DMS153 treated with DMSO at 0.1 percent for 48 hours (cell line): ENCODE data around the gene TCIRG1.
A peak's percentile ranks its signal among the peaks of the same experiment; 100 is the strongest.
"Not testable (repeated sequence)": the region's sequence is repeated elsewhere in the genome, so short reads cannot be mapped to it uniquely, and the experiment has no call there.

ENCODE experiments used
- DNase-seq: peaks from one replicate; lab custom pipeline; 2025; ENCODE audit not compliant: unreplicated experiment; lab: John Stamatoyannopoulos, UW

Gene TCIRG1

DNA sequence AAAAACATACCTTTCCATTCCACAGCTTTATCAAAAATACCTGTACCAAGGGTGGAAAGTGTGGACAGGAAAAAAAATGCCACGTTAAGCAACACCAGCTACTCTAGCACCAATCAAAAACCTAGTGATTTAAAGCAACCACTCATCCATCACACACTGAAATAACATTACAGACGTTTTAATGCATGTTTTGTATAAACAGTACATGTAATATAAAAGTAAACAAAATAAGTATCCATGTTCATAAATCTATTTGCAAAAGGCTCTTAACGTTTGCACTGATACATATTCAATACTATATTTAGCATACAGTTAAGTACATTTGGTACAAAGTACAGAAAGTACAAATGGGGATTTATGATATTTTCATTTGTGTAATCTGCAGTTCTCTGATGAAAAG, 43.7 kb downstream of the TCIRG1 start:
- no peak for DNase-seq

DNA sequence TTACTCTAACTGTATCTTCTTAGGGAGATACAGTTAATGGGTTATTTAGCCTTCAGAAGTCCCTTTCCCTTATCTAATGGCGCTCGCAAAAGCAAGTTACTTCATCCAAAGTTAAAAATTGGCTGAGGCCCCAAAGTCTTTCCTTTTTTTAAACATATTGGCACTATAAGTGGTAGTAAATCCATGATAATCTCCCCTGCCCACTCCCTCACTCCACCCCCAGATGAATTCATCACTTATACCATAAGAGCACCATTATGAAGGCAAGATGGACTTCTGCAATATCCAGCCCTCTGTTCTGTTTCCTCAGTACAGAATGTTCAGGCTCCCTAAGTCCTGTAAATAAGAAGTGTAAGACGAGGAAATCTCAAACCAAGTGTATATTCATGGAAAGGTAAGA, 44.7 kb downstream of the TCIRG1 start:
- no peak for DNase-seq

DNA sequence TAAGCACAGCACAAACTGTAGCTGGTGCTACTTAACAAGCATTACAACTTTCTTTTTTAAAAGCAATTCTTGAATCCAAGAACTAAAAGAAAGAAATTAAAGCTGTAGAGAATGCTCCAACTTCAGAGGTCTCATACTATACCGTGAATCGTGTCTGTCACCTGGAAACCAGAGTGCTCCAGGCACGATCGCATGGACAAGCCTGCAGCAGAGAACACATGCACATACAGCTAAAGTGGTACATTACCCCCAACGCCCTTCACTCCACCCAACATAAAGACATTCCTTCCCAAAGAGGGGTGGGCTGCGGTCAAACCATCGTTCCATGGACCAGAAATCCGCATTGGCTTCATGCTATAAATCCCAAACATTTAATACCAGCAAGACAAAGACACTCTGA, 50.9 kb downstream of the TCIRG1 start:
- DNase-seq, result no peak

DNA sequence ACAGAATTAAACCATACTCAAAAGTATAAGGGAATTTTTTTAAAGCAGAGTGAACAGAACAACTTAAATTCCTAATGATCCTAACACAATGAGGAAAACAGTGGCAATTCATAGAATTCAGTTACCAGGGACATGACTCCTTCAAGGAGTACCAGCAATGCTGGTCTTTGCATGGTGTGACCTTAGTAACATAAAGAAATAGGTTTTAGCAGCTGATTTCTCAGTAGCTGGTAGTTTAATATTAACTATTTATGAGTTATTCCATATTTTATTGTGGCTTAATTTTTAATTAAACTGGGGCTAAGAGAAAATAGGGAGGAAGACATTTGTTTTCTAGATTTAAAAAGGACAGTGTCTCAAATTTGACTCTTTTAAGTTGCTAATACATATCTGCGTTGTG, 51.5 kb downstream of the TCIRG1 start:
- DNase-seq, result no peak

DNA sequence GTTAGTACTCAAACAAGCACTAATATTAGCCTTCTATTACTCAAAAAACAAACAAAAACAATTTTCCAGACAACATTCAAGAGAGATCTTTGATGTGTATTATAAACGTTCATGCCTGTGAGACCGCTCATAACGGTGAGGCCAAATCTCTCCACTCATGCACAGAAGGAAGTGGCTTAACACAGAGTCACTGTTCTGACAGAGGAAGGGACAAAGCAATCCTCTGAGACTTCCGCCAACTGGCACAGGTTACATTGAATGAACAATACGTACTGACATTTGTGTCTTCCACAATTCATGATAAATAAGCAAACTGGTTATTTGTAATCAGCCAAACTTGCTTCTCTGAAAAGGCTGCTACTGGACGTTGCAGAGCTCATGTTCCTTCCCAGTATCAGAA, 51.9 kb downstream of the TCIRG1 start:
- DNase-seq, result no peak

DNA sequence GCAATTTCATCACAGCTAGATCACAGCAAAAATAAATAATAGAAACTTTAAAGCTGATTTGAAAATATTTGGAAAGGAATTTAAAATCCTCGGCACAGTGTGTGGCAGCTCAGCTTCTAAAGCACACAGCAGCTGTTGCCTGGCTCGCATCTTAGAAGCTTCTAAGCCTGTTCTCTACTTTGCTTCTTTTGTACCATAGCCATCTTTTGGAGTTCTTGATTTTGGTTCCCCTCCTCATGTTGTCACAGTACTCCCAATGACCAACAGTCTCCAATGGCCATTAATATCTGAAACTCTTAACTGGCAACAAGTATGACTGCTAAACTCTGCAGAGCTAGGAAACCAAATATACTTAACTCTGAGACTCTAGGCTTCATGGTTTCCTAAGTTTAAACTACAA, 53.6 kb downstream of the TCIRG1 start:
- no peak for DNase-seq

DNA sequence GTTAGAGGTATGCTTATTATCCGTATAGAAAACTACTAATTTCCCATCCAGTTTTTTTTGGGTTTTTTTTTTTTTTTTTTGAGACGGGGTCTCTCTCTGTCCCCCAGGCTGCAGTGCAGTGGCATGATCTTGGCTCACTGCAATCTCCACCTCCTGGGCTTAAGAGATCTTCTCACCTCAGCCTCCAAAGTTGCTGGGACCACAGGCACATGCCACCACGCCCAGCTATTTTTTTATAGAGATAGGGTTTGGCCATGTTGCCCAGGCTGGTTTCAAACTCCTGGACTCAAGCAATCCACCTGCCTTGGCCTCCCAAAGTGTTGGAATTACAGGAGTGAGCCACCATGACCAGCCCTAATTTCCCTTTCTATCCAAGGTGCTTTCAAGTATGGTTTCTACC, 54.1 kb downstream of the TCIRG1 start:
- not testable (repeated sequence) for DNase-seq

DNA sequence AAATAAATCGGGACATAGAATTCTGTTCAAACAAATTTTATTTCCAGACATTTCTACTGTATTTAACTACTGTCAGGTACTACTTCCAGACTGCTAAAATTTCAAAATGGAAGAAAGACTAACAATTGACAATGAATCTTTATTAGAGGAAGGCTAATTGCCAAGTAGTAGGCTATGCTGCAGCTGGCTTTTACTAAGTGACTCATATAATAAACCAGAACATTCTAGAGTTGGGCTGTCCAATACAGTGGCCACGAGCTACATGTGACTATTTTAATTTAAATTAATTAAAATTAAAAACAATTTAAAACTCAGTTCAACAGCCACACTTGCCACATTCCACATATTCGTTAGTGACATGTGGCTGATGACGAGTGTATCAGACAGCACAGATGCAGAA, 54.7 kb downstream of the TCIRG1 start:
- DNase-seq, result no peak

DNA sequence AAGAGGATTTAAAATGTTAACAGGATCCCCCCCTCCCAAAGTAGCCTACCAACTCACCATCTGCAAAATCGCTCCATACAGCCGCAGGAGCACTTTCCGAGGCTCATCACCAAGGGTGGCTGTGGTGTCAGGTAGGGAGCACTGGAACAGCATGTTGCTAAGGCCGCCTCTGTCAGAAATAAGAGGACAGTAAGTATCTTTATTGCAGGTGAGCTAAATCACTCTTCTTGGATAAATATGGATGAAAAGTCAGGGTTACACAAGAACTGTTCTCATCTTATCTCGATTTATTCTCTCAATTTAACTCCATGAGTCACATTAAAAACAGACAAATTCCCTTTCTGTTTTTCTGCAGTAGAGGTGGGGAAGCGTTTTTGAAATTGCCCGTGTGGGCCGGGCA, 58.1 kb downstream of the TCIRG1 start:
- no peak for DNase-seq

DNA sequence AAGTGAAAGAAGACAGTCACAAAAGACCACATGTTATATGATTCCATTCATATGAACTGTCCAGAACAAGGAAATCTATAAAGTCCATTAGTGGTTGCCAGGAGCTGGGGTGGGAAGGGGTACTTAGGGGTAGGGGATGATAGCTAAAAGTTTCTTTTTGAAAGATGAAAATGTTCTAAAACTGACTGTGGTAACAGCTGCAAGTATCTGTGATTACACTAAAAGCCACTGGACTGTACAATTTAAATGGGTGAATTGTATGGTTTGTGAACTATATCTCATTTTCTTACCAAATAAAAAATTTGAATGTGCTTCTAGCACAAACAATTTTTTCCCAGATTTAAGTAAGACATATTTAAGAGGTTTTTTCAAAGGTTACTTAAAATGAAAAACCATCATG, 60.2 kb downstream of the TCIRG1 start:
- DNase-seq, result no peak

DNA sequence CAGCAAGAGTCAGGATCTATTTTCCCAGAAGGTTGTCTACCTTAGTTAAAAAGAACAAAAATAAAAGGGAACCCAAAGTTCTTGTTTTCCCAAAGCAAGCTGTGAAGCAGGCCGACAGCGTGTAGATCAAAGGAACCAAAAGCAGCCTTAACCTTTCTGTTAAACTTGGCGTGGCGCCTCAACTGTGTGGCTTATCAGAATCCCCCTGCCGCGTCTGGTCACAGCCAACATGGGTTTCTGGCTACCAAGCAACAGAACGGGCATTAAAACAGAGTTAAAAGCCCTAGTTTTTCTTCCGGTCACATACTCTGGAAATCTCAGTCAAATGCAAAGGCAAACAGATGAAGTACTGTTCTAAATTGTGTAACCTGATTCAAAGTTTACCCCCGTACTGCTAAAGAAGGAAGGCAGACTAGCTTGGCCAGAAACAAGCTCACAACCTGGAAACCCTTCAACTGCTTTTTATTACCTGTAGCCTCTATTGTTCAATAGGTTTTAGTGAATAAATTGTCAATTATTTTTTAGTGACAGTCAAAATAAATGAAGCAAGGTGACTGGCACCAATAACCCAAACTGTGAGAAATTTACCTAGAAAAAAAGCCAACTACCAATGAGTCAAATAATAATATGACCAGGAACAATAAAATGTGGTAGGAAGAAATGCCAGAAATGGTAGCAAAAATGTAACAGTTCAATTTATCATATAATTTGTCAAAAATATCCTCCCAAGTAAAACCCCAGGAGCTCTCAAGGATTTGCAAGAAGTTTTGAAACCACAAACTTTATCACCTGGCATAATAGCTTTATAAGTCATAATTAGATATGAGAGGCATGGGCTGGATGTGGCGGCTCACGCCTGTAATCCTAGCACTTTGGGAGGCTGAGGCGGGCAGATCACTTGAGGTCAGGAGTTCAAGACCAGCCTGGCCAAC, 60.9 kb downstream of the TCIRG1 start:
- DNase-seq, result peak; percentile 73
